CD4-positive, alpha-beta T cell treated with Interferon alpha-2 for 1 hour (primary cell): ENCODE data around the gene STK38L.
A peak's percentile ranks its signal among the peaks of the same experiment; 100 is the strongest.
"Not testable (repeated sequence)": the region's sequence is repeated elsewhere in the genome, so short reads cannot be mapped to it uniquely, and the experiment has no call there.

ENCODE experiments used
- DNase-seq, 2 donors: peaks; one replicate each; pipeline ENCODE4 v3.0.0-alpha.2; 2020 to 2022

The STK38L gene

GRCh38 chr12:27229367-27229766, 14.7 kb upstream of the STK38L start:
- DNase-seq, result no peak

DNA sequence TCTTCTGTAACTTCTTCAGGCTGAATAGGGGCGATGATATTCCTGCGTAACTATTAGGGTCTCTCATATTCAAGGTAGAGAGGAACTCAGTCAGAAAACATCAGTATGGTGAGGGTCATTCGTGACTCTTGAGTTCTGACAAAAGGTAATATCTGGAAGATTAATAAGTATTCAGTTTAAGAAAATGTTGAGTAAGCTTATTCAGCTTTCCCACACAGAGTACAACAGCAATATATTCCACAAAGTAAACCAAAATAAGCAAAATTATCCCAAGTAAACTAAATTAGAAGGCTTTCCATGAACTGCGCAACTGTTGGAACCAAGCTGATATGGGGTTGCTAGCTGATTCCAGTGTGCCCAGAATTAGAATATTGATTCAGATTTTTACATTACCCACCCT, 12.7 kb upstream of the STK38L start:
- not testable (repeated sequence) for DNase-seq

DNA sequence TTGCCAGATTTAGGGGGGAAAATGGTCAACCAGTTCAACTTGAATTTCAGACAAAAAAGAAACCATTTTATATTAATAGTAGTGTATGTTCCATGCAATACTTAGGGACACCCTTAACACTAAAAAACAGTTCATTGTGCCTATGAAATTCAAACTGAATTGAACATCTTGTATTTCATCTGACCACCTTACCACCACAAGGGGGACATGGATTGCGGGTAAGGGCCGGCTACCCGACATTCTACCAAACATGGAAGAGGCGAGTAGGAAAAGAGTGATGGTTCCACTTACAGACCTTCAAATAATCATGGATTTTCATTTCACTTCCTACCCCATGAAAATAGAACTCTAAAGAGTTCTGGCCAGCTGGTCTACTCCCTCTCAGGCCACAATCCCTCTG, 10.3 kb upstream of the STK38L start:
- DNase-seq, result no peak

- peak in 1 of 2 donors; percentile 13 for DNase-seq
Observed at GRCh38 chr12:27236498-27236897, 7.6 kb upstream of the STK38L start.

- DNase-seq, result peak; percentile 20 to 28
Observed at GRCh38 chr12:27237790-27238771, 6.0 kb upstream of the STK38L start.

GRCh38 chr12:27243006-27243405, 1.1 kb upstream of the STK38L start:
- no peak for DNase-seq

GRCh38 chr12:27244689-27245488, 803 bp downstream of the STK38L start:
- no peak for DNase-seq

DNA sequence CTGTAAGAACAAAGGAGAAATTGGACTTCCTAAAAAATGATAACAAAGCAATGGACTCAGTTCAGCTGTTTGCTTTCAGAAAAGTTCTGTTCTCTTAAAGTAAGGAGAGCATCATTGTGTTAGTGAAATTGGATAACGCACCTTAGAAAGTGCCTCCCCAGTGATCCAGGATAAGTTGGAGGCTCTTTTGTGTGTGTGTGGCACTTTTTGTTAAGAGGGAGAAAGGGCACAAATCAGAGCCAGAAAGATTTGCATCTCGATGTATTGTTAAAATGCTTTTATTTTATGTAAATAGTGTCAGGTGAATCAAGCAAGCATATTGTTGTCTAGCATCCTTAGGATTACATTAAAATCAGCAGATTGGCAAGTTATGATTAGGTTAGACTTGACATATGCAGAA, 2.1 kb downstream of the STK38L start:
- no peak for DNase-seq

DNA sequence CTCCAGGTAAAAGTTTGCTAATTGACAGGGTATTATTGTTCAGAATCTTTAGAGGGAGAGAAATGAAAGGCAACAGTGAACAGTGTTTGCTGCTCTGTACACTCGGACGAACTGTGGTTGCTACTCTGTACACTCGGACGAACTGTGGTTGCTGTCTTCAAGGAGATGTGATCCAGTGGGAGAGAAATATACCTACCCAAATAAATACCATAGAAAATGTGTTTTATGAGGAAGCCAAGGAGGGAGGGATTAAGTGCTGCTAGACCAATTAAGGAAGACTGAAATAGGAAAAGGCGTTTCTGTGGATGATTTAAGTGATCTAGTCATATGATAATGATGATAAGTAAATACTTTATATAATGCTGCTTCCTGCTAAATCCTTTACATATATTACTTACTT, 2.7 kb downstream of the STK38L start:
- DNase-seq, result no peak

- no peak for DNase-seq
Observed at GRCh38 chr12:27252934-27253333, 8.8 kb downstream of the STK38L start.

DNA sequence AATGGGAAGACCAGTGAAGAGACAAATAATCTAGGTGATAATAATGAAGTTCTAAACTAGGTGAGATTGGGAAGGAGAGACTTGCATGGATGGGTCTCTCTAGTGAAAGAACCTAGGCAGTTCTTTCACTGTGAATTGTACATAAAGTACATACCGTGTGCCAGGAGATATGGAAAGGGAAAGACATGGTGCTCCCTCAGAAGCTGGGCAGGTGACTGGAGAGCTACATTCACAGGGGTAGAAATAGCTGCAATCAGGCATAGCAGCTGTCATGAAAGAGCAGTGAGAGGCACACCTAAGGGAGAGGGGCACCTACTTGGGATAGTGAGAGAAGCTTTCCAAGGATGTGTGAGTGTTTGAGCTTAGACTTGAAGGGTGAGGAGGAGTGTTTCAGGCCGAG, 9.3 kb downstream of the STK38L start:
- DNase-seq, result no peak

- DNase-seq, result no peak
Observed at GRCh38 chr12:27255806-27256205, 11.7 kb downstream of the STK38L start.

GRCh38 chr12:27257104-27257843, 13.2 kb downstream of the STK38L start:
- DNase-seq, result no peak

DNA sequence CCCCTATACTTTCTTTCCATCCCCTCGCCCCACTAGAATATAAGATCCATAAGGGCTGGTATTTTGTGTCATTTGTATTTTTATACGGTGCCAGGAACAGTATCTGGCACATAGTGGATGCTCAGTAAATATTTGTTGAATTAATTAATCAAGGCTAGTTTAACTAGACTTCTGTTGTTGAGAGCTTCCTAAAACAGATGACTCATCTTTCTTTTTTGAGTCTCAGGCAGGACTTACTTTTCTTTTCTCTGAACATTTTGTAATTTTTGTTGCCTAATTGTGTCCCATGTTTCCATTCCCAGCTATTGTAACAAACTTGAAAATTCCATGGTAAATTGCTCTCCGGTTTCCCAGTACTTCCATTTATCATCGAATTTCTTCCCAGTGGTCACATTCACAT, 16.7 kb downstream of the STK38L start:
- no peak for DNase-seq

- no peak for DNase-seq
Observed at GRCh38 chr12:27261866-27262265, 17.8 kb downstream of the STK38L start.

DNA sequence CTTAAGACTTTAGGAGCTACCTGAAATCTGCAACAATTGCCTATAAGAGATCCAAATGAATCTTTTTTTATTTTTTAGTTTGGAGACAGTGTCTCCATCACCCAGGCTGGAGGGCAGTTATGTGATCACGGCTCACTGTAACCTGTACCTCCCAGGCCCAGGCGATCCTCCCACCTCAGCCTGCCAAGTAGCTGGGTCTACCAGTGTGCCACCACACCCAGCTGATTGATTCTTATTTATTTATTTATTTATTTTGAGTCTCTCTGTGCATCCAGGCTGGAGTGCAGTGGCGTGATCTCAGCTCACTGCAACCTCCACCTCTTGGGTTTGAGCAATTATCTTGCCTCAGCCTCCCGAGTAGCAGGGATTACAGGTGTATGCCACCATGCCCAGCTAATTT, 26.1 kb downstream of the STK38L start:
- DNase-seq, result no peak

- no peak for DNase-seq
Observed at GRCh38 chr12:27271206-27271605, 27.1 kb downstream of the STK38L start.

GRCh38 chr12:27272373-27273028, 28.4 kb downstream of the STK38L start:
- no peak for DNase-seq

DNA sequence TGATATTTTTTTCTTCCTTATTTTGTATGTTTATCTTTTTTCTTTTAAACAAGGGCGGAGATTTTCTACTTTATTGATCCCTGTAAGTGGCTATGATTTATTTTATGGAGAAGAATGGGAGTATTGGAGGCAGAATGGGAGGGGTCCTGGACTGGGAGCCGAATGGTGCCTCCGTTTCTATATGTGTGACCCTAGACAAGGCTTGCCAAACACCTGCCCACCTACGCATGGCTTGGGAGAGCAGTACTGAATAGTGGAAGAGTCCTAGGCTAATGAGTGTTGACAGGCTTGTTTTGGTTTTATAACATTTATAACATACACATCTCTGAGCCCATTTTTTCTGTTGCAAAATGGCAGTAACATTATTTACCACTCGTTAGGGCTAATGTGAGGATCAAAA, 29.0 kb downstream of the STK38L start:
- no peak for DNase-seq

DNA sequence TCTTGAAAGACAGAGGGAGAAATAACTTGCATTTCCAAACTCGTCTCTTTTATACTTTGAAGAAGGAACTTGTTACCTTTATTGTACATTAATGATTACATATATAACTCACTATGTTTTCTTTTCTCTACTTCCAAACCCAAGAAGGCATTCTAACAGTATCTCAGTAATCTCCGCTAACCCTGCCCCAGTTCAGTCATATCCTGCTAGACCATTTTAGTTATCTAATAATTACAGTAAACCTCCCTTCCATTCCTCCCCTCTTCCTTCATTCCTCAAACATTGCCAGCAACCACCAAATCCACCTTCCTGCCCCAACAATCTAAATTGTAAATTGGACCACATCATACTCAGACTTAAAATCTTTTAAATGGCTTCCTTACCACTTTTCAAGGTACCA, 30.6 kb downstream of the STK38L start:
- DNase-seq, result no peak

GRCh38 chr12:27276275-27276674, 32.2 kb downstream of the STK38L start:
- no peak for DNase-seq

GRCh38 chr12:27277846-27278260, 33.8 kb downstream of the STK38L start:
- DNase-seq, result no peak

DNA sequence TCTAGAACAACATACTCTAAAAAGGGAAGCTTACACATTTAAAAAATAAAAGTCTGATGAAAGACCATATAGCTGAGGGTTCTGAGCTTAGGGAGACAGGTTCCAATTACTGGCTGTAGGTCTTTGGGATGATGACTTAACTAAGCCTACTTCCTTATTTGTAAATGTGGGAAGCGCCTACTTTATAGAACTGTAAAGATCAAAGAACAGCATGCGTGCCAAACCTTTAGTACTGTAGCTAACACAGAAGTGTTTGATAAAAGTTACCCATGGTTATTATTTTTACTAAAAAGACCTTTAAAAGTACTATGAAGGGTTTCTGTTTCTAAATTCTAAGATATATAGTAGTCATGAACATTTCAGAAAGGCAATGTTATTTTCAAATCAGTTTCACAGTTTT, 35.7 kb downstream of the STK38L start:
- DNase-seq, result no peak
